H1 (cell line): ENCODE data around the gene RNF135. TPM values are rescaled to one million over a fixed set of nuclear protein-coding genes. Genes with fewer than 3 reads are reported as not detected.

Experiments
- CTCF ChIA-PET: fragments of 300-600 bp; sonication (Branson Sonifier 250); formaldehyde crosslinking; loops from one replicate; lab custom pipeline; 2021; ENCODE audit not compliant: partially characterized antibody; lab: Charles Lee
- POLR2A ChIA-PET: fragments of 300-600 bp; sonication (Branson Sonifier 250); formaldehyde crosslinking; loops from one replicate; lab custom pipeline; 2021; ENCODE audit warnings: inconsistent platforms; ENCODE audit not compliant: partially characterized antibody; lab: Charles Lee
- DNase-seq, 2 experiments: peaks; one replicate each; pipeline versions ENCODE4 v3.0.0 to v3.0.0-alpha.2; 2010 to 2022; ENCODE audit warnings: low spot score in 2 of 2, low read depth in 1 of 2, mixed read lengths in 1 of 2
- FAIRE-seq: peaks from 2 replicates; lab custom pipeline; 2011; peaks lifted over from hg19 to GRCh38; lab: Jason Lieb, UNC
- H2AFZ ChIP-seq: 2 replicates; pipeline ENCODE4 v1.8.1; 2012; ENCODE audit warnings: low read length, inconsistent platforms
- H2AK5ac ChIP-seq: 2 replicates; pipeline ENCODE4 v1.6.1; 2013; ENCODE audit warnings: low read depth, low read length
- H2BK120ac ChIP-seq: replicated peaks from 2 replicates; pipeline ENCODE3; 2013; ENCODE audit warnings: low read depth, low read length, inconsistent platforms
- H2BK12ac ChIP-seq: 2 replicates; pipeline ENCODE4 v1.6.1; 2013; ENCODE audit warnings: low read depth, low read length
- H2BK15ac ChIP-seq: 2 replicates; pipeline ENCODE4 v1.6.1; 2013; ENCODE audit warnings: low read length
- H2BK20ac ChIP-seq: 2 replicates; pipeline ENCODE4 v1.6.1; 2013; ENCODE audit warnings: low read length
- H2BK5ac ChIP-seq: 2 replicates; pipeline ENCODE4 v1.6.1; 2013; ENCODE audit warnings: low read depth, low read length
- H3K14ac ChIP-seq: 2 replicates; pipeline ENCODE4 v1.6.1; 2013; ENCODE audit warnings: inconsistent platforms; ENCODE audit not compliant: insufficient read length
- H3K18ac ChIP-seq: 2 replicates; pipeline ENCODE4 v1.6.1; 2013; ENCODE audit warnings: low read length; ENCODE audit errors: extremely low read depth
- H3K23ac ChIP-seq: 2 replicates; pipeline ENCODE4 v1.6.1; 2013; ENCODE audit warnings: inconsistent platforms; ENCODE audit not compliant: insufficient read length
- H3K23me2 ChIP-seq: 2 replicates; pipeline ENCODE4 v1.6.1; 2013; ENCODE audit warnings: low read depth, low read length
- H3K27ac ChIP-seq: 2 replicates; pipeline ENCODE4 v1.6.1; 2011; ENCODE audit warnings: low read depth, low read length, inconsistent platforms
- H3K27me3 ChIP-seq, 4 experiments: replicated peaks in 1 of 4; 1 replicate in 1 of 4; 2 replicates in 3 of 4; pipeline versions ENCODE4 v1.6.1 to v1.8.1; 2011 to 2013; ENCODE audit warnings: low read length in 3 of 4, mild to moderate bottlenecking in 3 of 4, inconsistent platforms in 2 of 4, mixed read lengths in 2 of 4, moderate library complexity in 1 of 4; ENCODE audit not compliant: control insufficient read depth in 3 of 4, insufficient read depth in 3 of 4; ENCODE audit errors: extremely low read depth in 1 of 4
- H3K36me3 ChIP-seq, 4 experiments: 2 replicates each; pipeline versions ENCODE4 v1.6.1 to v1.8.1; 2011 to 2013; ENCODE audit warnings: mild to moderate bottlenecking in 4 of 4, low read length in 3 of 4, moderate library complexity in 2 of 4, control low read depth in 1 of 4, inconsistent platforms in 1 of 4; ENCODE audit not compliant: insufficient read depth in 4 of 4, control insufficient read depth in 2 of 4
- H3K4ac ChIP-seq: replicated peaks from 2 replicates; pipeline ENCODE3; 2013; ENCODE audit warnings: low read length, low read depth, mixed read lengths, inconsistent platforms; ENCODE audit not compliant: insufficient read length
- H3K4me1 ChIP-seq, 4 experiments: replicated peaks in 1 of 4; 1 replicate in 1 of 4; 2 replicates in 3 of 4; pipeline versions ENCODE4 v1.6.1 to v1.8.1; 2011 to 2013; ENCODE audit warnings: low read length in 3 of 4, inconsistent platforms in 2 of 4, mixed read lengths in 1 of 4; ENCODE audit not compliant: insufficient read depth in 4 of 4, control insufficient read depth in 3 of 4
- H3K4me2 ChIP-seq, 2 experiments: 2 replicates each; pipeline versions ENCODE4 v1.6.1 to v1.8.1; 2011 to 2013; ENCODE audit warnings: low read depth in 2 of 2, low read length in 2 of 2, control low read depth in 1 of 2, inconsistent platforms in 1 of 2, mild to moderate bottlenecking in 1 of 2; ENCODE audit not compliant: insufficient read depth in 1 of 2
- H3K4me3 ChIP-seq, 4 experiments: fragments of 200-600, 300-600 bp in 1 of 4; sonication (generic), shearing (Covaris generic), sonication (Bioruptor Twin) in 1 of 4; 2 replicates each; pipeline versions ENCODE4 v1.5.1 to v1.8.1; 2011 to 2016; ENCODE audit warnings: low read length in 4 of 4, low read depth in 3 of 4, control low read depth in 2 of 4, inconsistent platforms in 2 of 4, mild to moderate bottlenecking in 2 of 4, mixed read lengths in 1 of 4, moderate library complexity in 1 of 4; ENCODE audit not compliant: insufficient read depth in 2 of 4; ENCODE audit errors: extremely low read depth in 1 of 4
- H3K56ac ChIP-seq: replicated peaks from 2 replicates; pipeline ENCODE3; 2013; ENCODE audit warnings: low read depth, mild to moderate bottlenecking, mixed read lengths, low read length, inconsistent platforms; ENCODE audit not compliant: insufficient read length
- H3K79me1 ChIP-seq: 2 replicates; pipeline ENCODE4 v1.6.1; 2013; ENCODE audit warnings: low read depth, low read length, control low read depth
- H3K79me2 ChIP-seq, 2 experiments: 2 replicates each; pipeline versions ENCODE4 v1.6.1 to v1.8.1; 2012 to 2013; ENCODE audit warnings: low read length in 2 of 2, mild to moderate bottlenecking in 2 of 2, inconsistent platforms in 1 of 2; ENCODE audit not compliant: insufficient read depth in 2 of 2, control insufficient read depth in 1 of 2
- H3K9ac ChIP-seq, 4 experiments: replicated peaks in 1 of 4; 1 replicate in 1 of 4; 2 replicates in 3 of 4; pipeline versions ENCODE4 v1.6.1 to v1.8.1; 2011 to 2013; ENCODE audit warnings: low read depth in 3 of 4, low read length in 3 of 4, control low read depth in 2 of 4, mild to moderate bottlenecking in 2 of 4, moderate library complexity in 2 of 4, inconsistent platforms in 1 of 4; ENCODE audit errors: extremely low read depth in 1 of 4
- H3K9me3 ChIP-seq, 2 experiments: 2 replicates each; pipeline versions ENCODE4 v1.6.1 to v1.8.1; 2012 to 2013; ENCODE audit warnings: mild to moderate bottlenecking in 2 of 2, moderate library complexity in 2 of 2, control low read depth in 1 of 2, inconsistent platforms in 1 of 2, low read depth in 1 of 2, low read length in 1 of 2, mixed read lengths in 1 of 2; ENCODE audit not compliant: insufficient read depth in 2 of 2
- H4K20me1 ChIP-seq, 2 experiments: replicated peaks in 1 of 2; 2 replicates each; pipeline versions ENCODE3 to v1.8.1; 2011 to 2013; ENCODE audit warnings: inconsistent platforms in 2 of 2, low read length in 2 of 2, mild to moderate bottlenecking in 1 of 2; ENCODE audit not compliant: insufficient read depth in 2 of 2, control insufficient read depth in 1 of 2
- H4K5ac ChIP-seq: 2 replicates; pipeline ENCODE4 v1.6.1; 2013; ENCODE audit warnings: low read length, low read depth, mixed read lengths, inconsistent platforms; ENCODE audit not compliant: insufficient read length
- H4K8ac ChIP-seq: 2 replicates; pipeline ENCODE4 v1.8.0; 2013; ENCODE audit warnings: mild to moderate bottlenecking, moderate library complexity, low read length, inconsistent platforms; ENCODE audit not compliant: insufficient read depth; ENCODE audit errors: extremely low read depth
- H4K91ac ChIP-seq: replicated peaks from 2 replicates; pipeline ENCODE3; 2013; ENCODE audit warnings: low read length, mixed read lengths, inconsistent platforms; ENCODE audit not compliant: insufficient read length
- EZH2 ChIP-seq: fragments of 200-600 bp; sonication (generic); IDR thresholded peaks from 2 replicates; pipeline ENCODE4 v1.7.1; 2012; ENCODE audit warnings: low read depth, mild to moderate bottlenecking, moderate library complexity, low read length, inconsistent platforms; ENCODE audit not compliant: severe bottlenecking
- GABPA ChIP-seq: IDR thresholded peaks from 2 replicates; pipeline ENCODE4 v1.6.1; 2011; ENCODE audit warnings: mild to moderate bottlenecking, low read length, moderate library complexity, borderline replicate concordance; ENCODE audit not compliant: insufficient read depth
- NRF1 ChIP-seq: IDR thresholded peaks from 2 replicates; pipeline ENCODE4 v1.6.1; 2011; ENCODE audit warnings: mild to moderate bottlenecking, low read depth, low read length, improper control_type of control experiment
- SRF ChIP-seq: IDR thresholded peaks from 2 replicates; pipeline ENCODE4 v1.6.1; 2011; ENCODE audit warnings: mild to moderate bottlenecking, low read depth, low read length, moderate library complexity
- SUZ12 ChIP-seq: fragments of 200-600 bp; sonication (generic); IDR thresholded peaks from 2 replicates; pipeline ENCODE4 v1.6.1; 2012; ENCODE audit warnings: mild to moderate bottlenecking, inconsistent platforms, low read length, moderate library complexity, mixed read lengths
- WGBS, 2 experiments: shearing (Covaris generic) in 1 of 2; methylation state at CpG; one replicate each; pipeline versions ENCODE4 v1.1.6 to v1.1.7; 2013 to 2015; ENCODE audit warnings: low lambda C conversion rate in 2 of 2, mixed read lengths in 2 of 2, inconsistent platforms in 1 of 2, low coverage in 1 of 2, missing lambda C conversion rate in 1 of 2; ENCODE audit not compliant: insufficient replicate concordance in 2 of 2, insufficient coverage in 1 of 2, insufficient read length in 1 of 2; ENCODE audit errors: extremely low coverage in 1 of 2, missing lambda C conversion rate in 1 of 2; 5-methylcytosine and 5-hydroxymethylcytosine counted together
- polyA plus RNA-seq, 7 experiments: library from polyadenylated mRNA; depleted of rRNA in 3 of 7; stranded (reverse) in 5 of 7; unstranded in 2 of 7; fragments of >200 nt in 5 of 7; fragments of 200-250 nt in 2 of 7; gene quantifications; 1 replicate in 5 of 7; 2 replicates in 1 of 7; 4 replicates in 1 of 7; pipeline versions ENCODE4 v1.2.1 to v1.2.3, GENCODE V29; 2011 to 2013; ENCODE audit warnings: missing spikeins in 2 of 7, mixed read lengths in 2 of 7
- total RNA-seq: library from RNA; stranded (reverse); fragmentation: NEBNext Ultra II Directional; extraction: Animal tissue kit (Norgen Biotek cat#: 25700); gene quantifications from 2 replicates; pipeline ENCODE4 v1.2.1, GENCODE V29; 2021

Gene RNF135
- total and polyA plus RNA-seq, 2 of the 8 experiments (the other 6 are each of a cell fraction or from before 2014, with no cell fraction given): 8.8 to 9.0 TPM

DNA sequence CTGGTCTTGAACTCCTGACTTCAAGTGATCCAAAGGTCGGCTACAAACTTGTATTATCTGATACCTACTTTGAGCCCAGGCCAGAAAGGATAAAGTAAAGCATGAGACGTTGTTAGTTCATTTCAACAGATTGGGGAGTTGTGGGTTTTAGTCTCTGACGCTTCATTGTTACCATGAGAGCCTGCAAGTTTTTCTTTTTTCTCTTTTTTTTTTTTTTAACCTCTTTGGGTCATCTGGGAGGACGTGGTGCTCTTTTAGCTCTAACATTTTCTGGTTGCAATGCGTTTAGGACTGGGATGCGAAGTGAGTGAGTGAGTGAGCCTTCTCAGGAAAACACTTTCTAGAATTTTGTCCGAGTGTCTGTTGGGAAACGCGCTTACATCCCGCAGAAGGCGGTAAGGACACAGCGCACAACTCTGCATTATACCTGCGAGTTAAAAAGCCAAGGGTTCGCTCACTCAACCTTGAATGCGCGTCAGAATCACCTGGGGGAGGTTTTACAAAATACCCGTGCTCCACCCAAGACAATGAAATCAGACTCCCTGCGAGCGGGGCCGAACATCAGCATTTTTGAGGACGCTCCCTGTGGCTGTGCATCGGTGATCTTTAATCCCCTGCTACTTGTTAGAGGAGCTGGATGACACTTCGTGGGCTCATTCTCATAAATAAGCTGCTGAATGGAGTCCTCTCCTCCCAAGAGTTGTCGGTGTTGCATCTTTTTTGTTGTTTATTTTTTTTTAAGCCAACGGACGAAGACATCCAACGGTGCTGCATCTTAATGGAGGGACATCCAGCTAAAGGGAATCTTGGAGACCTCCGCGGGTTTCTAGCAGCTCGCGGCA is 629 bp upstream of the RNF135 start:
- no peak overlapping the region for H2BK120ac ChIP-seq
- no peaks in the 10 kb centered on the region; a peak in 1 of 7 replicates for H3K27me3 ChIP-seq
- no peak overlapping the region for H2AK5ac ChIP-seq
- H4K91ac ChIP-seq: no peak overlapping the region
- peak overlapping the region; percentile 45 for H2AFZ ChIP-seq
- POLR2A ChIA-PET: interaction anchor here (0.5 to 3.0 kb wide), 10 partner anchors 13 to 407 kb away, joined by 3 to 16 read pairs (median 4); partner anchors contain the start of genes ATAD5 and TEFM
- no peak overlapping the region for H2BK15ac ChIP-seq
- no peaks in the 10 kb centered on the region; a peak in 1 of 4 replicates for H3K9me3 ChIP-seq
- H3K23ac ChIP-seq: no peak overlapping the region
- peak overlapping the region; percentile 89 to 97 for H3K4me2 ChIP-seq
- H2BK5ac ChIP-seq: peak overlapping the region; percentile 60; the same call in 1 of the 2 replicates
- H3K14ac ChIP-seq: no peak overlapping the region
- peaks cover 6% of the 10 kb centered on the region; the same call in 1 of the 2 replicates for H3K23me2 ChIP-seq
- H3K36me3 ChIP-seq: no peaks in the 10 kb centered on the region
- peak overlapping the region; percentile 47 for H3K56ac ChIP-seq
- peak overlapping the region; percentile 65 to 75 (median 71) for H3K4me3 ChIP-seq
- WGBS, 2 experiments: 9% methylated on average over 31 of the region's 31 CpGs; no CpG with 5 or more reads in 1 of the 2 experiments
- H3K18ac ChIP-seq: peak overlapping the region; percentile 93; the same call in 1 of the 2 replicates
- no peaks in the 10 kb centered on the region for H4K20me1 ChIP-seq
- DNase-seq (peak in 1 of 2 experiments; percentile 56), FAIRE-seq (no peak)
- no peak for TF ChIP-seq SRF
- no peak; the same call in 1 of the 2 replicates for TF ChIP-seq SUZ12
- TF ChIP-seq NRF1: no peak
- TF ChIP-seq GABPA: no peak
- TF ChIP-seq EZH2: no peak
- no peaks in the 10 kb centered on the region for H3K79me2 ChIP-seq
- H4K8ac ChIP-seq: peak overlapping the region; percentile 90; the same call in 1 of the 2 replicates
- peak overlapping the region; percentile 46; the same call in 1 of the 2 replicates for H2BK12ac ChIP-seq
- peak overlapping the region; percentile 80 for H3K27ac ChIP-seq
- peak overlapping the region in 3 of 4 experiments; percentile 71 to 79 (median 73); a peak in 6 of 7 replicates for H3K9ac ChIP-seq
- H3K4me1 ChIP-seq: no peaks in the 10 kb centered on the region
- no peak overlapping the region for H3K4ac ChIP-seq
- H4K5ac ChIP-seq: peak overlapping the region; percentile 73
- no peak overlapping the region for H2BK20ac ChIP-seq
- no peaks in the 10 kb centered on the region for H3K79me1 ChIP-seq
- CTCF ChIA-PET: interaction anchor here (0.9 to 1.6 kb wide), 3 partner anchors 19 to 246 kb away, joined by 3 to 4 read pairs (median 3); no protein-coding TSS in a partner anchor
